ENCODE results near the gene RFPL1.

The RFPL1 gene

GRCh38 chr22:29426476-29426875 lies 11.9 kb upstream of the RFPL1 start:
- no peaks in the 10 kb centered on the region for H3K27me3 ChIP-seq (ENCODE audit: insufficient read depth, insufficient read length)
- no peaks in the 10 kb centered on the region for H3K9me3 ChIP-seq (ENCODE audit: insufficient read depth, low read length)
- H3K36me3 ChIP-seq (ENCODE audit: insufficient read depth, insufficient read length, low read length), result no peaks in the 10 kb centered on the region
- H3K4me1 ChIP-seq (ENCODE audit: insufficient read depth, insufficient read length), result no peaks in the 10 kb centered on the region
- no peak overlapping the region for H3K9ac ChIP-seq (ENCODE audit: insufficient read length, low read depth)
- no peak for DNase-seq (ENCODE audit: low read depth, low spot score)
- TF ChIP-seq ZNF274 (IDR thresholded peaks at IDR 0.05; ENCODE audit: low read depth, low read length), result no peak
- no peak for TF ChIP-seq SUZ12 (IDR thresholded peaks at IDR 0.05; ENCODE audit: extremely low read depth, insufficient read depth, insufficient read length)
- TF ChIP-seq YY1 (IDR thresholded peaks at IDR 0.05; ENCODE audit: insufficient read depth, insufficient read length), result no peak
- H3K4me3 ChIP-seq (ENCODE audit: insufficient read length, low read depth), result no peak overlapping the region

GRCh38 chr22:29427176-29427760 lies 11.1 kb upstream of the RFPL1 start:
- no peaks in the 10 kb centered on the region for H3K4me1 ChIP-seq (ENCODE audit: insufficient read depth, insufficient read length)
- no peak overlapping the region for H3K9ac ChIP-seq (ENCODE audit: insufficient read length, low read depth)
- H3K27me3 ChIP-seq (ENCODE audit: insufficient read depth, insufficient read length), result no peaks in the 10 kb centered on the region
- no peak overlapping the region for H3K4me3 ChIP-seq (ENCODE audit: insufficient read length, low read depth)
- TF ChIP-seq ZNF274 (IDR thresholded peaks at IDR 0.05; ENCODE audit: low read depth, low read length) (no peak), YY1 (IDR thresholded peaks at IDR 0.05; ENCODE audit: insufficient read depth, insufficient read length) (no peak), SUZ12 (IDR thresholded peaks at IDR 0.05; ENCODE audit: extremely low read depth, insufficient read depth, insufficient read length) (no peak)
- no peaks in the 10 kb centered on the region for H3K36me3 ChIP-seq (ENCODE audit: insufficient read depth, insufficient read length, low read length)
- no peaks in the 10 kb centered on the region for H3K9me3 ChIP-seq (ENCODE audit: insufficient read depth, low read length)
- DNase-seq (ENCODE audit: low read depth, low spot score), result no peak

- no peaks in the 10 kb centered on the region for H3K36me3 ChIP-seq (ENCODE audit: insufficient read depth, insufficient read length, low read length)
- H3K4me3 ChIP-seq (ENCODE audit: insufficient read length, low read depth), result no peak overlapping the region
- no peak for TF ChIP-seq YY1 (IDR thresholded peaks at IDR 0.05; ENCODE audit: insufficient read depth, insufficient read length)
- no peak for TF ChIP-seq SUZ12 (IDR thresholded peaks at IDR 0.05; ENCODE audit: extremely low read depth, insufficient read depth, insufficient read length)
- no peak for TF ChIP-seq ZNF274 (IDR thresholded peaks at IDR 0.05; ENCODE audit: low read depth, low read length)
- H3K27me3 ChIP-seq (ENCODE audit: insufficient read depth, insufficient read length), result no peaks in the 10 kb centered on the region
- peak; percentile 48 for DNase-seq (ENCODE audit: low read depth, low spot score)
- H3K9me3 ChIP-seq (ENCODE audit: insufficient read depth, low read length), result no peaks in the 10 kb centered on the region
- H3K9ac ChIP-seq (ENCODE audit: insufficient read length, low read depth), result no peak overlapping the region
- H3K4me1 ChIP-seq (ENCODE audit: insufficient read depth, insufficient read length), result no peaks in the 10 kb centered on the region
Measured at GRCh38 chr22:29431986-29432385, 6.4 kb upstream of the RFPL1 start.

GRCh38 chr22:29433856-29434255 lies 4.5 kb upstream of the RFPL1 start:
- Histone ChIP-seq H3K27me3 (ENCODE audit: insufficient read depth, insufficient read length) (no peaks in the 10 kb centered on the region), H3K9ac (ENCODE audit: insufficient read length, low read depth) (no peak overlapping the region), H3K36me3 (ENCODE audit: insufficient read depth, insufficient read length, low read length) (no peaks in the 10 kb centered on the region), H3K4me1 (ENCODE audit: insufficient read depth, insufficient read length) (no peaks in the 10 kb centered on the region), H3K9me3 (ENCODE audit: insufficient read depth, low read length) (no peaks in the 10 kb centered on the region), H3K4me3 (ENCODE audit: insufficient read length, low read depth) (no peak overlapping the region)
- TF ChIP-seq SUZ12 (IDR thresholded peaks at IDR 0.05; ENCODE audit: extremely low read depth, insufficient read depth, insufficient read length) (no peak), ZNF274 (IDR thresholded peaks at IDR 0.05; ENCODE audit: low read depth, low read length) (no peak), YY1 (IDR thresholded peaks at IDR 0.05; ENCODE audit: insufficient read depth, insufficient read length) (no peak)
- DNase-seq (ENCODE audit: low read depth, low spot score), result no peak

- Histone ChIP-seq H3K9ac (ENCODE audit: insufficient read length, low read depth) (no peak overlapping the region), H3K36me3 (ENCODE audit: insufficient read depth, insufficient read length, low read length) (no peaks in the 10 kb centered on the region), H3K4me1 (ENCODE audit: insufficient read depth, insufficient read length) (no peaks in the 10 kb centered on the region), H3K4me3 (ENCODE audit: insufficient read length, low read depth) (no peak overlapping the region), H3K9me3 (ENCODE audit: insufficient read depth, low read length) (no peaks in the 10 kb centered on the region), H3K27me3 (ENCODE audit: insufficient read depth, insufficient read length) (no peaks in the 10 kb centered on the region)
- DNase-seq (ENCODE audit: low read depth, low spot score), result no peak
- TF ChIP-seq SUZ12 (IDR thresholded peaks at IDR 0.05; ENCODE audit: extremely low read depth, insufficient read depth, insufficient read length) (no peak), ZNF274 (IDR thresholded peaks at IDR 0.05; ENCODE audit: low read depth, low read length) (no peak), YY1 (IDR thresholded peaks at IDR 0.05; ENCODE audit: insufficient read depth, insufficient read length) (no peak)
Measured at GRCh38 chr22:29434288-29434687, 4.1 kb upstream of the RFPL1 start.

- TF ChIP-seq ZNF274 (IDR thresholded peaks at IDR 0.05; ENCODE audit: low read depth, low read length), result no peak
- TF ChIP-seq SUZ12 (IDR thresholded peaks at IDR 0.05; ENCODE audit: extremely low read depth, insufficient read depth, insufficient read length), result no peak
- TF ChIP-seq YY1 (IDR thresholded peaks at IDR 0.05; ENCODE audit: insufficient read depth, insufficient read length), result no peak
- H3K9me3 ChIP-seq (ENCODE audit: insufficient read depth, low read length), result no peaks in the 10 kb centered on the region
- H3K9ac ChIP-seq (ENCODE audit: insufficient read length, low read depth), result no peak overlapping the region
- no peak overlapping the region for H3K4me3 ChIP-seq (ENCODE audit: insufficient read length, low read depth)
- H3K36me3 ChIP-seq (ENCODE audit: insufficient read depth, insufficient read length, low read length), result no peaks in the 10 kb centered on the region
- H3K27me3 ChIP-seq (ENCODE audit: insufficient read depth, insufficient read length), result no peaks in the 10 kb centered on the region
- DNase-seq (ENCODE audit: low read depth, low spot score), result no peak
- no peaks in the 10 kb centered on the region for H3K4me1 ChIP-seq (ENCODE audit: insufficient read depth, insufficient read length)
Measured at GRCh38 chr22:29435236-29436136, 2.9 kb upstream of the RFPL1 start.

- no peak overlapping the region for H3K9ac ChIP-seq (ENCODE audit: insufficient read length, low read depth)
- H3K36me3 ChIP-seq (ENCODE audit: insufficient read depth, insufficient read length, low read length), result no peaks in the 10 kb centered on the region
- H3K4me3 ChIP-seq (ENCODE audit: insufficient read length, low read depth), result no peak overlapping the region
- H3K9me3 ChIP-seq (ENCODE audit: insufficient read depth, low read length), result no peaks in the 10 kb centered on the region
- H3K27me3 ChIP-seq (ENCODE audit: insufficient read depth, insufficient read length), result no peaks in the 10 kb centered on the region
- TF ChIP-seq SUZ12 (IDR thresholded peaks at IDR 0.05; ENCODE audit: extremely low read depth, insufficient read depth, insufficient read length) (no peak), ZNF274 (IDR thresholded peaks at IDR 0.05; ENCODE audit: low read depth, low read length) (no peak), YY1 (IDR thresholded peaks at IDR 0.05; ENCODE audit: insufficient read depth, insufficient read length) (no peak)
- no peak for DNase-seq (ENCODE audit: low read depth, low spot score)
- H3K4me1 ChIP-seq (ENCODE audit: insufficient read depth, insufficient read length), result no peaks in the 10 kb centered on the region
Measured at GRCh38 chr22:29442976-29443375, 4.6 kb downstream of the RFPL1 start.
